Astrocyte (in vitro differentiated cells and primary cell): Measurements from ENCODE around the gene ASCC3.

Source experiments
- CTCF ChIP-seq: IDR thresholded peaks from 2 replicates; pipeline ENCODE4 v1.5.1; 2011; ENCODE audit warnings: low read depth, mild to moderate bottlenecking, inconsistent platforms, low read length, moderate library complexity; ENCODE audit not compliant: insufficient read depth
- EZH2 ChIP-seq: IDR thresholded peaks from 2 replicates; pipeline ENCODE4 v1.6.1; 2012; ENCODE audit warnings: mild to moderate bottlenecking, low read length, inconsistent platforms; ENCODE audit not compliant: insufficient read depth

DNA sequence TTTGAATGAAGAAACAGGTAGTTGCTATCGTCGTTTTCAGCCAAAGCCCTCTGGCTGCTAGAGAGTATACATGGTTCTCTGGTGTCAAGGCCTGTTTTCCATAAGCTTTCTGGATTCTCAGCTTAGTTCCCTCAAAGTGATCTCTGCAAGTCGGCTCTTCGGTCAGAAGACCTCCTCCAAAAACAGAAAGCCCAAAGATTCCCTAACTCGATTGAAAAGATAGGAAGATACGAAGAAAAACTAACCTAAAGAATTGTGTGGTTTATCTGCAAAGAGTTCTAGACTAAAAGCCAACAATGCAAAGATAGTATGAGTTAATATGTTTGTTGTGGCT, 545 bp upstream of the ASCC3 start:
- TF ChIP-seq CTCF (no peak), EZH2 (no peak)
